ENCODE measurements around the gene RAB40A. TPM values are rescaled to one million over a fixed set of nuclear protein-coding genes. Genes with fewer than 3 reads are reported as not detected.

Gene RAB40A
- total RNA-seq, 2 experiments from 2014 or later, result 0.18 to 0.58 TPM

- Mint-ChIP-seq H3K9me3 (no peaks in the 10 kb centered on the region), H3K4me3 (no peak overlapping the region), H3K27me3 (no peaks in the 10 kb centered on the region), H3K36me3 (ENCODE audit: low read depth) (no peaks in the 10 kb centered on the region), H3K27ac (no peak overlapping the region), H3K4me1 (ENCODE audit: low read depth) (peaks cover 3% of the 10 kb centered on the region)
- ATAC-seq (no peak), DNase-seq (no peak)
- ChIA-PET CTCF (no interaction called here), POLR2A (no interaction called here)
- no peak for TF ChIP-seq CTCF (IDR thresholded peaks at IDR 0.05)
- intact Hi-C loops (cut with micrococcal nuclease), result no loop called here
These were observed 10.3 kb upstream of the RAB40A start for GRCh38 chrX:103529550-103529949.

DNA sequence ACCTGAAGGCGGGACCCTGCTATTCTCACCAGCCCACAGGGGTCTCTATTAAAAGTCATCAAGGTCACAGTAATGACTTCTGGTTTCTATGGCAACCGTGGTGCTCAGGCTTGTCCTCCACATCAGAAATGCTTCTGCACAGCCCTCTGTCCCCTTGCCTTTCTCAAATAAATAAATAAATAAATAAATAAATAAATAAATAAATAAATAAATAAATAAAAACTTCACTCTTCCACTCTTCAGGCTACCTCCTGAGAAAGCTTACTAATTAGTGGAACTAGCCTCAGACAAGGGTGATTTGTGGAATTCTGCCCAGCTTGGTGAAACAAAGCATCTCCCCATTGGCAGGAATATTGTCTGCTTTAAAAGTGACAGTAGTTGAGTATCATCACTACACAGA is 5.5 kb upstream of the RAB40A start:
- H3K4me3 Mint-ChIP-seq, result no peak overlapping the region
- no peaks in the 10 kb centered on the region for H3K27me3 Mint-ChIP-seq
- POLR2A ChIA-PET, result no interaction called here
- ATAC-seq (no peak), DNase-seq (no peak)
- H3K4me1 Mint-ChIP-seq (ENCODE audit: low read depth), result no peaks in the 10 kb centered on the region
- intact Hi-C loops (cut with micrococcal nuclease), result no loop called here
- TF ChIP-seq CTCF (IDR thresholded peaks at IDR 0.05), result no peak
- H3K36me3 Mint-ChIP-seq (ENCODE audit: low read depth), result no peaks in the 10 kb centered on the region
- no peak overlapping the region for H3K27ac Mint-ChIP-seq
- no peaks in the 10 kb centered on the region for H3K9me3 Mint-ChIP-seq
- CTCF ChIA-PET, result interaction anchor here (1.4 kb wide), 1 partner anchor 9 kb away, joined by 7 read pairs; no protein-coding TSS in a partner anchor

GRCh38 chrX:103523605-103524004 is 4.3 kb upstream of the RAB40A start:
- CTCF ChIA-PET, result no interaction called here
- no peaks in the 10 kb centered on the region for H3K9me3 Mint-ChIP-seq
- no peaks in the 10 kb centered on the region for H3K4me1 Mint-ChIP-seq (ENCODE audit: low read depth)
- no peaks in the 10 kb centered on the region for H3K36me3 Mint-ChIP-seq (ENCODE audit: low read depth)
- H3K4me3 Mint-ChIP-seq, result no peak overlapping the region
- no peak for TF ChIP-seq CTCF (IDR thresholded peaks at IDR 0.05)
- DNase-seq, result no peak
- POLR2A ChIA-PET, result no interaction called here
- no peak for ATAC-seq
- intact Hi-C loops (cut with micrococcal nuclease), result no loop called here
- no peak overlapping the region for H3K27ac Mint-ChIP-seq
- H3K27me3 Mint-ChIP-seq, result no peaks in the 10 kb centered on the region

DNA sequence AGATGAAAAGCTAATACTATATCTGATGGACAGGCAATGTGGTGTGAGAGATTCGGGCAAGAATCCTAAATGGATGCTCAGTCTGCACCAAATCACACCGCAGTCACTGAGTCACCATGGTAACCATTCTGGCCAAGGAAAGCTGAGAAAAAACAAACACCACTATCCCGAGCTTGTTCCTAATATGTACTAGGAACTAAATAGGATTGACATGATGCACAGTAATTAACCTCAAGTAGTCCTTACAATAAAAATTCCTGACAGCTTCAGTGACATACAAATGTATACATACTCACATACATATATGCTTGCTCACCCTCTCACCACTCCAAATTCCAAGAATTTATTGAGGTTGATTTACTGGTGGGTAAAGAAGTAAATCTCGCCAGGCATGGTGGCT is 1.1 kb upstream of the RAB40A start:
- Mint-ChIP-seq H3K4me3 (no peak overlapping the region), H3K27me3 (no peaks in the 10 kb centered on the region), H3K4me1 (ENCODE audit: low read depth) (no peaks in the 10 kb centered on the region), H3K27ac (no peak overlapping the region), H3K36me3 (ENCODE audit: low read depth) (no peaks in the 10 kb centered on the region), H3K9me3 (no peaks in the 10 kb centered on the region)
- POLR2A ChIA-PET, result no interaction called here
- no peak for ATAC-seq
- no peak for DNase-seq
- CTCF ChIA-PET, result interaction anchor here (0.7 to 1.2 kb wide), 2 partner anchors 13 to 191 kb away, joined by 3 to 12 read pairs; partner anchors contain the start of gene TMEM31
- intact Hi-C loops (cut with micrococcal nuclease), result no loop called here
- no peak for TF ChIP-seq CTCF (IDR thresholded peaks at IDR 0.05)

DNA sequence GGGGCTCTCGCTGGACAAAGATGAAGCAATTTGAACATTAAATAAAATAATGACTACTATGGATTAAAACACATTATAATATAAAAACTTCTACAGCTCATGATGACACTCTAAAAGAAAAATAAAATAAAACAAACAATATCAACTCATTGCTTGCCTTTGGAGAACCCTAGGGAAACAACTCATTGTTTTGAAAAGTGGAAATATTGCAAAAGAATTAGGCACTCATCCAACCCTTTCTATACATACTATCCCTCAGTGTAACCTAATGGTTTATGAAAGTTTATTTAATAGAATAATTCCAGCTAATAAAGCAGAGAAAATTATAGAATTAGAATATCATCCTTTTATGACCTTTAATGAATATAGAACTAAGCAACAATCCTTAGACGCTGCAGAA is 718 bp downstream of the RAB40A start:
- ATAC-seq (no peak), DNase-seq (no peak)
- no peaks in the 10 kb centered on the region for H3K36me3 Mint-ChIP-seq (ENCODE audit: low read depth)
- POLR2A ChIA-PET, result no interaction called here
- TF ChIP-seq CTCF (IDR thresholded peaks at IDR 0.05), result no peak
- no peaks in the 10 kb centered on the region for H3K9me3 Mint-ChIP-seq
- no peak overlapping the region for H3K4me3 Mint-ChIP-seq
- CTCF ChIA-PET, result no interaction called here
- H3K4me1 Mint-ChIP-seq (ENCODE audit: low read depth), result no peaks in the 10 kb centered on the region
- H3K27me3 Mint-ChIP-seq, result no peaks in the 10 kb centered on the region
- H3K27ac Mint-ChIP-seq, result no peak overlapping the region
- intact Hi-C loops (cut with micrococcal nuclease), result no loop called here
